Transverse colon (tissue), 4 donors: ENCODE results near the gene NAA16. TPM values are rescaled to one million over a fixed set of nuclear protein-coding genes. Genes with fewer than 3 reads are reported as not detected.

Experiments used
- DNase-seq: peaks from one replicate; pipeline ENCODE4 v3.0.0-alpha.2; 2019
- H3K27ac ChIP-seq, 4 donors: fragments of 200-600 bp; sonication (generic); 2 replicates each; pipeline ENCODE4 v1.5.1; 2016 to 2018; ENCODE audit warnings: inconsistent platforms in 4 of 4
- H3K27me3 ChIP-seq: fragments of 200-600 bp; sonication (generic); 2 replicates; pipeline ENCODE4 v1.5.1; 2017; ENCODE audit warnings: inconsistent platforms
- H3K36me3 ChIP-seq, 4 donors: fragments of 200-600 bp; sonication (generic); 2 replicates each; pipeline ENCODE4 v1.5.1; 2017 to 2019; ENCODE audit warnings: inconsistent platforms in 4 of 4
- H3K4me1 ChIP-seq, 4 donors: fragments of 200-600 bp; sonication (generic); 2 replicates each; pipeline ENCODE4 v1.5.1; 2017 to 2020; ENCODE audit warnings: inconsistent platforms in 4 of 4
- H3K4me3 ChIP-seq, 4 donors: fragments of 200-600 bp; sonication (generic); 1 replicate in 1 of 4; 2 replicates in 3 of 4; pipeline versions ENCODE4 v1.5.1 to v1.6.1; 2017 to 2019; ENCODE audit warnings: inconsistent platforms in 4 of 4
- H3K9me3 ChIP-seq, 2 donors: fragments of 200-600 bp; sonication (generic); 2 replicates each; pipeline ENCODE4 v1.5.1; 2017 to 2019; ENCODE audit warnings: inconsistent platforms in 2 of 2
- CTCF ChIP-seq, 5 experiments: fragments of 200-600 bp in 3 of 5; fragments of 450-650 bp in 2 of 5; sonication (generic) in 3 of 5; IDR thresholded peaks; 1 replicate in 2 of 5; 2 replicates in 3 of 5; pipeline ENCODE4 v1.5.1; 2016 to 2017; ENCODE audit warnings: antibody characterized with exemption in 5 of 5, inconsistent platforms in 3 of 5, mild to moderate bottlenecking in 2 of 5, moderate library complexity in 1 of 5
- EP300 ChIP-seq: sonication (generic); formaldehyde crosslinking; IDR thresholded peaks from one replicate; pipeline ENCODE4 v1.6.1; 2017; ENCODE audit warnings: antibody characterized with exemption, low read depth
- POLR2A ChIP-seq: fragments of 450-650 bp; IDR thresholded peaks from one replicate; pipeline ENCODE4 v1.6.1; 2016; ENCODE audit warnings: antibody characterized with exemption, mild to moderate bottlenecking, moderate library complexity
- POLR2AphosphoS5 ChIP-seq, 3 donors: sonication (generic); formaldehyde crosslinking; IDR thresholded peaks; one replicate each; pipeline ENCODE4 v1.6.1; 2016; ENCODE audit warnings: antibody characterized with exemption in 3 of 3
- WGBS, 2 donors: methylation state at CpG; one replicate each; pipeline ENCODE4 v1.1.5; 2018; ENCODE audit warnings: low coverage in 1 of 2; 5-methylcytosine and 5-hydroxymethylcytosine counted together
- in situ Hi-C, 4 donors: fragments of 200-750 bp; cut with MboI; loops; one replicate each; pipeline versions ENCODE4 v1.15.0 to v1.15.1; 2017; ENCODE audit warnings: low sequenced_read_pairs in 3 of 4, low pct_ligation_motif_present in 1 of 4, low pct_unique_long_range_greater_than_20kb in 1 of 4
- intact Hi-C: fragments of 100-400 bp; cut with DNase I; formaldehyde crosslinking; loops from one replicate; pipeline ENCODE4 v1.15.1; 2023; ENCODE audit warnings: low total_unique reads
- total RNA-seq, 4 donors: library from RNA; depleted of rRNA; stranded (reverse); fragments of >200 nt; gene quantifications; one replicate each; pipeline ENCODE4 v1.1.0, GENCODE V29; 2016

Gene NAA16
- total RNA-seq, 4 donors from 2014 or later: 9.1 to 38.6 (median 19.6) TPM

DNA sequence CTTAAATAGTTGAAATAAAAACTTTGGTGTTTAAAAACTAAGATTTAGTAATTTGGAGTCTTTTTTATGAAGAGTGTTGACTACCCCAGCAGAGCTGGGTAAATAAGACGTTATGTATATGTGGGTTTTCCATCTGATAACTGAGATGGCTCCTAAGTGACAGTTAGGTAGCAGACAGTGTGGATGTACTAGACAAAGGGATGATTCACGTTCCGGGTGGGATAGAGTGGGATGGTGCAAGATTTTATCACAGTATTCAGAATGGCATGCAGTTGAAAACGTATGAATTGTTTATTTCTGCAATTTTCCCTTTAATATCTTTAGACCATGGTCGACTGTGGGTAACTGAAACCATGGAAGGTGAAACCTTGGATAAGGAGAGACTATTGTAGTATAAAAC is 50.4 kb downstream of the NAA16 start:
- 40 to 56% methylated on average over 4 to 5 of the region's 5 CpGs for WGBS, 2 donors
- Histone ChIP-seq H3K9me3 (no peaks in the 10 kb centered on the region), H3K27ac (no peak overlapping the region), H3K36me3 (peaks cover 0 to 23% (median 4%) of the 10 kb centered on the region in 4 donors), H3K27me3 (no peaks in the 10 kb centered on the region), H3K4me3 (no peak overlapping the region), H3K4me1 (no peaks in the 10 kb centered on the region)
- intact Hi-C loops (no loop called here), in situ Hi-C loops (no loop called here)
- TF ChIP-seq CTCF (IDR thresholded peaks at IDR 0.05) (no peak), POLR2A (no peak), POLR2AphosphoS5 (IDR thresholded peaks at IDR 0.05) (no peak)
- DNase-seq: no peak

DNA sequence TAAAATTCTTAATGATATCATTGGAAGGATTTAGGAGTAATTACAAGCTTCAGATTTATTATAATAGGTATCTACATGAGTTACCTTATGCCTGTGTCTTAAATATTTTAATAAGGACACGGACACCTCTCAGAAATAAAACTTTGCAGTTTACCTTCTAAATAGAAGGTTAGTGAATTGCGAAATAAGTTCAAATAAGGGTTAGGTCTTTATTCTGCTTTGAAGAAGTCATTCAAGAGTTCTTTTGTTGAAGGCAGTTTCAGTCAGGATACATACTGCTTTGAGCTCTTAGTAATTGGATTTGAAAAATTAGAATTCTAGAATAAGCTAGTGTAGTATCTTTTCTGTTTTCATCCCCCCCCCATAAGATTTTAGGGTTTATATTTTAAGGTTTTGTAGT is 53.0 kb downstream of the NAA16 start:
- no peaks in the 10 kb centered on the region for H3K27me3 ChIP-seq
- H3K36me3 ChIP-seq: peaks cover 0 to 39% (median 10%) of the 10 kb centered on the region in 4 donors
- no peak for DNase-seq
- no peaks in the 10 kb centered on the region for H3K4me1 ChIP-seq
- 97 to 100% methylated on average over 2 of the region's 2 CpGs for WGBS, 2 donors
- H3K4me3 ChIP-seq: no peak overlapping the region
- H3K9me3 ChIP-seq: no peaks in the 10 kb centered on the region
- no peak overlapping the region for H3K27ac ChIP-seq
- in situ Hi-C loops (no loop called here), intact Hi-C loops (no loop called here)
- TF ChIP-seq CTCF (IDR thresholded peaks at IDR 0.05) (no peak), EP300 (no peak), POLR2A (no peak), POLR2AphosphoS5 (IDR thresholded peaks at IDR 0.05) (no peak)

- WGBS, 2 donors: 87 to 98% methylated on average over 2 of the region's 2 CpGs
- H3K4me1 ChIP-seq: peaks cover 0 to 3% (median 0%) of the 10 kb centered on the region in 4 donors
- in situ Hi-C loops (no loop called here), intact Hi-C loops (no loop called here)
- DNase-seq: no peak
- H3K27ac ChIP-seq: no peak overlapping the region
- no peaks in the 10 kb centered on the region for H3K27me3 ChIP-seq
- peaks cover 0 to 54% (median 11%) of the 10 kb centered on the region in 4 donors for H3K36me3 ChIP-seq
- TF ChIP-seq POLR2AphosphoS5 (IDR thresholded peaks at IDR 0.05) (no peak), POLR2A (no peak)
- no peaks in the 10 kb centered on the region for H3K9me3 ChIP-seq
- no peak overlapping the region for H3K4me3 ChIP-seq
Measured at GRCh38 chr13:41365631-41366030, 54.6 kb downstream of the NAA16 start.

- DNase-seq: no peak
- Histone ChIP-seq H3K9me3 (no peaks in the 10 kb centered on the region), H3K4me3 (no peak overlapping the region), H3K4me1 (peaks cover 0 to 5% (median 0%) of the 10 kb centered on the region in 4 donors), H3K36me3 (peaks cover 0 to 58% (median 18%) of the 10 kb centered on the region in 4 donors), H3K27me3 (no peaks in the 10 kb centered on the region), H3K27ac (no peak overlapping the region)
- intact Hi-C loops (no loop called here), in situ Hi-C loops (no loop called here)
- TF ChIP-seq POLR2A: no peak
- TF ChIP-seq POLR2AphosphoS5 (IDR thresholded peaks at IDR 0.05): no peak
- TF ChIP-seq EP300: no peak
- TF ChIP-seq CTCF (IDR thresholded peaks at IDR 0.05): no peak
- 27 to 58% methylated on average over 1 to 2 of the region's 2 CpGs for WGBS, 2 donors
Measured at GRCh38 chr13:41370736-41371135, 59.7 kb downstream of the NAA16 start.

DNA sequence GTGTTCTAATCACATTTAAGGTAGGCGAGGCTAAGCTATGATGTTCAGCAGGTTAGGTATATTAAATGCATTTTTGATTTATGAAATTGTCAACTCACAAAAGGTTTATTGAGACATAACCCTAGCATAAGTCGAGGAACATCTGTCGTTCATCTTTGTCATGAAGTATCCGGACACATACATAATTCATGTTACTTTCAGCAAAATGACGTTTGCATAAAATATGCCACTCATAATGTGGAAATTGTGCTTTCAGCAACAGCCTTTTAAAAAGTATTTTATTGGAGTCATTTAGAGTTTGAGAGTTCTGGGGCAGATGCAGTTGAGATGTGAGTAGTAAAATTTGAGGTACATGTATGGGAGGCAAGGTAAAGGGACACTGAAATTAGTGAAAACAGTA is 66.4 kb downstream of the NAA16 start:
- Histone ChIP-seq H3K4me1 (no peaks in the 10 kb centered on the region), H3K27me3 (no peaks in the 10 kb centered on the region), H3K9me3 (no peaks in the 10 kb centered on the region), H3K4me3 (no peak overlapping the region), H3K27ac (no peak overlapping the region), H3K36me3 (peaks cover 0 to 21% (median 9%) of the 10 kb centered on the region in 4 donors)
- 87 to 90% methylated on average over 5 of the region's 5 CpGs for WGBS, 2 donors
- no peak for TF ChIP-seq EP300
- DNase-seq: no peak
- intact Hi-C loops (no loop called here), in situ Hi-C loops (no loop called here)
